OCI-LY1 (cell line): Measurements from ENCODE around the gene METTL8.

Source experiments
- EZH2 ChIP-seq: fragments of 200-600 bp; sonication (generic), shearing (Covaris generic); IDR thresholded peaks from 2 replicates; pipeline ENCODE4 v1.8.0; 2017; ENCODE audit warnings: borderline replicate concordance, mixed run types, mild to moderate bottlenecking, antibody characterized with exemption, low read length, moderate library complexity, mixed read lengths
- TF ChIP-seq, protein P1 (sequence below): fragments of 200-600 bp; sonication (generic), shearing (Covaris generic); IDR thresholded peaks from 2 replicates; pipeline ENCODE4 v1.5.1; 2017; ENCODE audit warnings: mild to moderate bottlenecking, antibody characterized with exemption, low read length, moderate library complexity, mixed read lengths

DNA sequence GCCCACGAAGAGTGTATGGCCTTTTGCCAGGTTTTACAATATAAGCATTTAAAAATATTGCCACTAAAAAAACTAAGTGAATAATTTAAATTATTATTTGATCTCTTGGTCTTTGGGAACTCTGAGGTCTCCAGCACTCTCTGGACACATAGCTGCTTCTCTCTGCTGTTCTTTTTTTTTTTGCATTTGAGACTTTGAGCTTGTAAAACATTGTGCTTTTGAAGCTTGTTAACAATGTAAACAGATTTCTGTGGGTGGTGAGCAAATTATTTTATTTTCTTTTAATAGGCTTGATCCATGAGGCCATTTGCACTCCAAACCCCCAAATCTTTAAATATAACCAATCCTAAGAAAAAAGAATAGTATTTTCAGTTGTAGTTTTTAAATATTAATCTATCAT, 42.2 kb upstream of the METTL8 start:
- TF ChIP-seq, protein P1, sequence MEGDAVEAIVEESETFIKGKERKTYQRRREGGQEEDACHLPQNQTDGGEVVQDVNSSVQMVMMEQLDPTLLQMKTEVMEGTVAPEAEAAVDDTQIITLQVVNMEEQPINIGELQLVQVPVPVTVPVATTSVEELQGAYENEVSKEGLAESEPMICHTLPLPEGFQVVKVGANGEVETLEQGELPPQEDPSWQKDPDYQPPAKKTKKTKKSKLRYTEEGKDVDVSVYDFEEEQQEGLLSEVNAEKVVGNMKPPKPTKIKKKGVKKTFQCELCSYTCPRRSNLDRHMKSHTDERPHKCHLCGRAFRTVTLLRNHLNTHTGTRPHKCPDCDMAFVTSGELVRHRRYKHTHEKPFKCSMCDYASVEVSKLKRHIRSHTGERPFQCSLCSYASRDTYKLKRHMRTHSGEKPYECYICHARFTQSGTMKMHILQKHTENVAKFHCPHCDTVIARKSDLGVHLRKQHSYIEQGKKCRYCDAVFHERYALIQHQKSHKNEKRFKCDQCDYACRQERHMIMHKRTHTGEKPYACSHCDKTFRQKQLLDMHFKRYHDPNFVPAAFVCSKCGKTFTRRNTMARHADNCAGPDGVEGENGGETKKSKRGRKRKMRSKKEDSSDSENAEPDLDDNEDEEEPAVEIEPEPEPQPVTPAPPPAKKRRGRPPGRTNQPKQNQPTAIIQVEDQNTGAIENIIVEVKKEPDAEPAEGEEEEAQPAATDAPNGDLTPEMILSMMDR: no peak
- TF ChIP-seq EZH2: no peak
